Retinal pigment epithelial cell (primary cell): ENCODE measurements around the gene MIPOL1.

Experiments
- DNase-seq: peaks from one replicate; pipeline ENCODE4 v3.0.0-alpha.2; 2010; ENCODE audit warnings: low read depth
- H3K4me3 ChIP-seq: 2 replicates; pipeline ENCODE4 v1.5.1; 2011; ENCODE audit warnings: mild to moderate bottlenecking, low read length, control low read depth, moderate library complexity
- CTCF ChIP-seq: conservative IDR thresholded peaks from 2 replicates; pipeline ENCODE4 v1.5.1; 2011; ENCODE audit warnings: low read depth, low read length, control low read depth, inconsistent platforms

The MIPOL1 gene

GRCh38 chr14:37329189-37330001, 131.7 kb downstream of the MIPOL1 start:
- H3K4me3 ChIP-seq = no peak overlapping the region
- no peak for TF ChIP-seq CTCF
- DNase-seq = no peak

- no peak for DNase-seq
- no peak overlapping the region for H3K4me3 ChIP-seq
- no peak for TF ChIP-seq CTCF
Measured at GRCh38 chr14:37330910-37331309, 133.2 kb downstream of the MIPOL1 start.

- no peak overlapping the region for H3K4me3 ChIP-seq
- DNase-seq = no peak
- no peak for TF ChIP-seq CTCF
Measured at GRCh38 chr14:37340353-37340752, 142.6 kb downstream of the MIPOL1 start.

GRCh38 chr14:37343307-37344094, 145.8 kb downstream of the MIPOL1 start:
- H3K4me3 ChIP-seq = no peak overlapping the region
- DNase-seq = no peak
- TF ChIP-seq CTCF = no peak

- TF ChIP-seq CTCF = no peak
- DNase-seq = no peak
- no peak overlapping the region for H3K4me3 ChIP-seq
Measured at GRCh38 chr14:37363661-37364060, 165.9 kb downstream of the MIPOL1 start.

GRCh38 chr14:37369425-37369824, 171.7 kb downstream of the MIPOL1 start:
- no peak for DNase-seq
- TF ChIP-seq CTCF = no peak
- no peak overlapping the region for H3K4me3 ChIP-seq
